PC-3 (cell line): ENCODE results near the gene PRPF31.

ENCODE experiments used
- CTCF ChIP-seq: fragments of 300-600 bp; sonication (generic); conservative IDR thresholded peaks from 2 replicates; pipeline ENCODE4 v1.5.1; 2017; ENCODE audit warnings: antibody characterized with exemption, low read depth, mild to moderate bottlenecking, low read length
- EZH2 ChIP-seq: fragments of 300-600 bp; sonication (generic); IDR thresholded peaks from one replicate; pipeline ENCODE4 v1.6.1; 2017; ENCODE audit warnings: antibody characterized with exemption, mild to moderate bottlenecking, low read length; ENCODE audit not compliant: unreplicated experiment
- EZH2phosphoT487 ChIP-seq: fragments of 300-600 bp; sonication (generic); IDR thresholded peaks from 2 replicates; pipeline ENCODE4 v1.6.1; 2018; ENCODE audit warnings: mild to moderate bottlenecking, antibody characterized with exemption, low read length, borderline replicate concordance

GRCh38 chr19:54123682-54124081 is 8.1 kb downstream of the PRPF31 start:
- no peak for TF ChIP-seq EZH2
- no peak for TF ChIP-seq CTCF
- no peak for TF ChIP-seq EZH2phosphoT487
